HG03060 (cell line): Measurements from ENCODE around the gene HYKK.
"Not testable (repeated sequence)": the region's sequence is repeated elsewhere in the genome, so short reads cannot be mapped to it uniquely, and the experiment has no call there.

Experiments used
- ATAC-seq: cut with Tn5 transposase; IDR thresholded peaks from one replicate; pipeline ENCODE4 v1.9.1; 2021; ENCODE audit warnings: low read depth, moderate number of reproducible peaks; ENCODE audit not compliant: unreplicated experiment

HYKK gene

GRCh38 chr15:78506971-78507830, at the start of gene HYKK:
HYKK (plus strand) TSS chr15:78507577; CDS start chr15:78513089, 5,512 bp downstream.
- ATAC-seq: no peak

GRCh38 chr15:78460737-78461136, 46.6 kb upstream of the HYKK start:
- ATAC-seq: no peak

- no peak for ATAC-seq
Observed at GRCh38 chr15:78461171-78461888, 46.0 kb upstream of the HYKK start.

- ATAC-seq: no peak
Observed at GRCh38 chr15:78469031-78469430, 38.3 kb upstream of the HYKK start.

GRCh38 chr15:78477295-78477694, 30.1 kb upstream of the HYKK start:
- ATAC-seq: no peak

GRCh38 chr15:78479650-78480049, 27.7 kb upstream of the HYKK start:
- ATAC-seq: no peak

- ATAC-seq: no peak
Observed at GRCh38 chr15:78481917-78482316, 25.5 kb upstream of the HYKK start.

GRCh38 chr15:78492872-78493271, 14.5 kb upstream of the HYKK start:
- ATAC-seq: no peak

- no peak for ATAC-seq
Observed at GRCh38 chr15:78501857-78502256, 5.5 kb upstream of the HYKK start.

- ATAC-seq: no peak
Observed at GRCh38 chr15:78502641-78503040, 4.7 kb upstream of the HYKK start.

- ATAC-seq: no peak
Observed at GRCh38 chr15:78507831-78508160, 419 bp downstream of the HYKK start.

GRCh38 chr15:78508272-78508671, 895 bp downstream of the HYKK start:
- ATAC-seq: no peak

- no peak for ATAC-seq
Observed at GRCh38 chr15:78509726-78510312, 2.4 kb downstream of the HYKK start.

- not testable (repeated sequence) for ATAC-seq
Observed at GRCh38 chr15:78520035-78520434, 12.7 kb downstream of the HYKK start.

- no peak for ATAC-seq
Observed at GRCh38 chr15:78524230-78524629, 16.9 kb downstream of the HYKK start.

- ATAC-seq: no peak
Observed at GRCh38 chr15:78527325-78527724, 19.9 kb downstream of the HYKK start.

- no peak for ATAC-seq
Observed at GRCh38 chr15:78533331-78533730, 26.0 kb downstream of the HYKK start.

- ATAC-seq: no peak
Observed at GRCh38 chr15:78536134-78536533, 28.8 kb downstream of the HYKK start.

- ATAC-seq: no peak
Observed at GRCh38 chr15:78537266-78537905, 30.0 kb downstream of the HYKK start.

- ATAC-seq: no peak
Observed at GRCh38 chr15:78538358-78538757, 31.0 kb downstream of the HYKK start.
